CD4-positive, alpha-beta T cell treated with Interleukin-1 beta for 1 hour (primary cell): ENCODE data around the gene CFAP119.

ENCODE experiments used
- DNase-seq, 2 donors: peaks; one replicate each; pipeline ENCODE4 v3.0.0-alpha.2; 2020 to 2022

Gene CFAP119

GRCh38 chr16:30738984-30739951, 22.6 kb downstream of the CFAP119 start:
- no peak for DNase-seq

DNA sequence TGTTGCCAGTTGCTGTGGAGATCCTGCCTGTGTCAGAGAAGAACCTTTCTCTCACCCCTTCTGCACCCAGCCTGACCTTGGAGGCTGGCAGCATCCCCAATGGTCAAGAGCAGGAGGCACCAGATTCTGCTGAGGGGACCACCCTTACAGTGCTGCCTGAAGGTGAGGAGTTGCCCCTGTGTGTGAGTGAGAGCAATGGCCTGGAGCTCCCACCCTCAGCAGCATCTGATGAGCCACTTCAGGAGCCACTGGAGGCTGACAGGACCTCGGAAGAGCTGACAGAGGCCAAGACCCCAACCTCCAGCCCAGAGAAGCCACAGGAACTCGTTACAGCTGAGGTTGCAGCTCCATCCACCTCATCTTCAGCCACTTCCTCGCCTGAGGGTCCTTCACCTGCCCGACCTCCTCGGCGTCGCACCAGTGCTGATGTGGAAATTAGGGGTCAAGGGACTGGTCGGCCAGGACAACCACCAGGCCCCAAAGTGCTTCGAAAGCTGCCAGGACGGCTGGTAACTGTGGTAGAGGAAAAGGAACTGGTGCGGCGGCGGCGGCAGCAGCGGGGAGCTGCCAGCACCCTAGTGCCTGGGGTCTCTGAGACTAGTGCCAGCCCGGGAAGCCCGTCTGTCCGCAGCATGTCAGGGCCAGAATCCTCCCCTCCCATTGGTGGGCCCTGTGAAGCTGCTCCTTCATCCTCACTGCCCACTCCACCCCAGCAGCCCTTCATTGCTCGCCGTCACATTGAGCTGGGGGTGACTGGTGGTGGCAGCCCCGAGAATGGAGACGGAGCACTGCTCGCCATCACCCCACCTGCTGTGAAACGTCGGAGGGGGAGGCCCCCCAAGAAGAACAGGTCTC, 23.8 kb downstream of the CFAP119 start:
- DNase-seq: no peak

GRCh38 chr16:30736995-30737793, 24.7 kb downstream of the CFAP119 start:
- DNase-seq: no peak

GRCh38 chr16:30731411-30731810, 30.5 kb downstream of the CFAP119 start:
- no peak for DNase-seq

DNA sequence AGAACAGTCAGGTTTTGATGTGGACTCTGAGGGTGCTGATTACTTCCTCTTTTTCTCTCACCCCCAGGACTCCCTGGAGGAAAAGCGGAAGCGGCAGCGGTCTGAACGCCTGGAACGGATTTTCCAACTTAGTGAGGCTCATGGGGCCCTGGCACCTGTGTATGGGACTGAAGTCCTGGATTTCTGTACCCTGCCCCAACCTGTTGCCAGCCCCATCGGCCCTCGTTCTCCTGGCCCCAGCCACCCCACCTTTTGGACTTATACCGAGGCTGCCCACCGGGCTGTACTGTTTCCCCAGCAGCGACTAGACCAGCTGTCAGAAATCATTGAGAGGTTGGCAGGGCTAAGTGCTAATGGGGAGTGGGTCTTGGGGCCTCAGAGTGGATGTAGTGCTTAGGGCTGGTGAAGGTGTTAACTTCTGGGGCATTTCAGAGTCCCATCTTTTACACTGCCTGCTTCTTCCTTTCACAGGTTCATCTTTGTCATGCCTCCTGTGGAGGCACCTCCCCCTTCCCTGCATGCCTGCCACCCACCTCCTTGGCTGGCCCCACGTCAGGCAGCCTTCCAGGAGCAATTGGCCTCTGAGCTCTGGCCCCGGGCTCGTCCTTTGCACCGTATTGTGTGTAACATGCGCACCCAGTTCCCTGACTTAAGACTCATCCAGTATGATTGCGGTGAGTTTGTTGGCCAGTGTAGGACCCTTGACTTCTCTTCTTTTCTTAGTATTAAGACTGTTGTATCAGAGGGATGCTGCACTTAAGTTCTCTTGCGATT, 32.8 kb downstream of the CFAP119 start:
- DNase-seq: peak in 1 of 2 donors; percentile 34

DNA sequence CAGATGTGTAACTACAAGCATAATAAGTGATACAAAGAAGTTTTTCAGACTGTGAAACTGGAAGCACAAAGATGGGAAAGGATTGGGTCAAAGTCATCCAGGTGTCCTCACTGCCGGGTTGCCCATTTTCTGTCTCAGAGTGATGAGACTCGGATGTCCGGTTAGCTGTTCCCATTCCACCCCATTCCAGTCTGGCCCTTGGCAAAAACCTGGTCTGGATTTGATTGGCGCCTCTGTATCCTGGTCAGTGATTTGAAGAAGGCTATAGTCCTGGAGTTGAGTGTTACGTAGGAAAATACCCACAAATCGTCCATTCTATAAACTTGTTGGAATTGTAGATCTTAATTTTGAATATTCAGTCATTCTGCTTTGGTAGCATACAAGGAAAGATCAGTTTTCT, 33.5 kb downstream of the CFAP119 start:
- DNase-seq: no peak

GRCh38 chr16:30725418-30725792, 36.5 kb downstream of the CFAP119 start:
- DNase-seq: no peak

GRCh38 chr16:30724641-30725417, 37.0 kb downstream of the CFAP119 start:
- peak; percentile 7 to 47 for DNase-seq

GRCh38 chr16:30723725-30724355, 38.0 kb downstream of the CFAP119 start:
- DNase-seq: no peak

DNA sequence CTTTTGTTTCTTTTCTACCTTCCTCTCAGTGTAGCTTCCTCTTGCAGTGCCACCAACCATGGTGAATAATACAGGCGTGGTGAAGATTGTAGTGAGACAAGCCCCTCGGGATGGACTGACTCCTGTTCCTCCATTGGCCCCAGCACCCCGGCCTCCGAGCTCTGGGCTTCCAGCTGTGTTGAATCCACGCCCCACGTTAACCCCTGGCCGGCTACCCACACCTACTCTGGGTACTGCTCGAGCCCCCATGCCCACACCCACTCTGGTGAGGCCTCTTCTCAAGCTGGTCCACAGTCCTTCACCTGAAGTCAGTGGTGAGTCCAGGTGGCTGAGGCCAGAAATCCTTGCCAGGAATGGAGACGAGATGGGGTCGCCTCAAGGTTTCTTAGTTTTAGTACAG, 38.9 kb downstream of the CFAP119 start:
- no peak for DNase-seq

GRCh38 chr16:30722443-30722842, 39.4 kb downstream of the CFAP119 start:
- no peak for DNase-seq

GRCh38 chr16:30721606-30722005, 40.3 kb downstream of the CFAP119 start:
- DNase-seq: no peak

GRCh38 chr16:30721167-30721566, 40.7 kb downstream of the CFAP119 start:
- no peak for DNase-seq

GRCh38 chr16:30720694-30721093, 41.2 kb downstream of the CFAP119 start:
- DNase-seq: no peak

DNA sequence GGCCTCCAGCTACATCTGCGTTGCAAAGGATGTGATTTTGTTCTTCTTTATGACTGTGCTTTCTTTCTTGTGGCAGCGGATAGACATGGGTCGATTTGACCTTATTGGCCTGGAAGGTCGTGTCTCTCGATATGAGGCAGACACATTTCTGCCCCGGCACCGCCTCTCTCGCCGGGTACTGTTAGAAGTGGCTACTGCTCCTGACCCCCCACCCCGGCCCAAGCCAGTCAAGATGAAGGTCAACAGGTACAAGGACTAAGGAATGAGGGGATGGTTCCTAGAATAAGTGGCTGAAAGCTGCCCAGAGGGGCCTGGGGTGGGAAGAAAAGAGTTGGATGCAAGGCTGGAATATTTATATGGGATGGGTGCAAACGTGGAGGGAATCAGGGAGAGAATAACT, 41.8 kb downstream of the CFAP119 start:
- DNase-seq: no peak

GRCh38 chr16:30715750-30716445, 46.0 kb downstream of the CFAP119 start:
- DNase-seq: peak; percentile 56 to 58

DNA sequence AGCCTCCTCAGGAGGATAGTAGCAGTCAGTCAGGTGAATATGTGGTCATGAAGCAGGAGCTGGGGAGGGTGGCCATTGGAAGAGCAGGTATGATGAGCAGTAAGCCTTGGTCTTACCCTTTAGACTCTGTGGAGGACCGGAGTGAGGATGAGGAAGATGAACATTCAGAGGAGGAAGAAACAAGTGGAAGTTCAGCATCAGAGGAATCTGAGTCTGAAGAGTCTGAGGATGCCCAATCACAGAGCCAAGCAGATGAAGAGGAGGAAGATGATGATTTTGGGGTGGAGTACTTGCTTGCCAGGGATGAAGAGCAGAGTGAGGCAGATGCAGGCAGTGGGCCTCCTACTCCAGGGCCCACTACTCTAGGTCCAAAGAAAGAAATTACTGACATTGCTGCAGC, 50.1 kb downstream of the CFAP119 start:
- DNase-seq: no peak

- no peak for DNase-seq
Measured at GRCh38 chr16:30710971-30711370, 50.9 kb downstream of the CFAP119 start.
